Measurements from ENCODE around the gene CAST.

CAST gene

GRCh38 chr5:96721351-96721977, 59.3 kb downstream of the CAST start:
- DNase-seq (ENCODE audit: low read depth in 2 of 2), result peak; percentile 58 to 63
- TF ChIP-seq CTCF (IDR thresholded peaks at IDR 0.05; ENCODE audit: low read depth, low read length), result no peak
- H3K4me3 ChIP-seq (replicated peaks in 1 of 2; ENCODE audit: low read depth in 2 of 2, low read length in 2 of 2), result no peak overlapping the region

- TF ChIP-seq CTCF (IDR thresholded peaks at IDR 0.05; ENCODE audit: low read depth, low read length), result no peak
Measured at GRCh38 chr5:96725257-96725656, 63.1 kb downstream of the CAST start.

DNA sequence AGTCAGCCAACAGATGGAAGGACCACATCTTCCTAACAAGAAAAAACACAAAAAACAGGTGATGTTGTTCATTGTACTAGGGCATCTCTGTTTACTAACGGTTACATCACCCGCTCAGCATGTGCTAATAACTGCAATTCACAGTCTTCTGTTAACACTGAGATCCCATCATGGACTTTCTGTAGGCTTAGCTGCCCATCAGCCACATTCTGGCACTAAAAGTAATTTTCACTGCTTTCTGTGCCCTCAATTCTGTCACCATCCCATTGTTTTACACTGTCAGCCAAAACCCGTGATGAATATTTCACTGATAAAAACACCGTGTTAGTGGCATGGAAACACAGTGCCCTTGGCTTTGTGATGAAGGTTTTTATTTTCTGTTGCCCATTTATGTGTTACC, 64.6 kb downstream of the CAST start:
- TF ChIP-seq CTCF (IDR thresholded peaks at IDR 0.05; ENCODE audit: low read depth, low read length), result no peak
- no peak for DNase-seq (ENCODE audit: low read depth in 2 of 2)
- no peak overlapping the region for H3K4me3 ChIP-seq (replicated peaks in 1 of 2; ENCODE audit: low read depth in 2 of 2, low read length in 2 of 2)

More at GRCh38 chr5:96725257-96725656, 63.1 kb downstream of the CAST start:
- no peak for DNase-seq (ENCODE audit: low read depth in 2 of 2)
- no peak overlapping the region for H3K4me3 ChIP-seq (replicated peaks in 1 of 2; ENCODE audit: low read depth in 2 of 2, low read length in 2 of 2)

DNA sequence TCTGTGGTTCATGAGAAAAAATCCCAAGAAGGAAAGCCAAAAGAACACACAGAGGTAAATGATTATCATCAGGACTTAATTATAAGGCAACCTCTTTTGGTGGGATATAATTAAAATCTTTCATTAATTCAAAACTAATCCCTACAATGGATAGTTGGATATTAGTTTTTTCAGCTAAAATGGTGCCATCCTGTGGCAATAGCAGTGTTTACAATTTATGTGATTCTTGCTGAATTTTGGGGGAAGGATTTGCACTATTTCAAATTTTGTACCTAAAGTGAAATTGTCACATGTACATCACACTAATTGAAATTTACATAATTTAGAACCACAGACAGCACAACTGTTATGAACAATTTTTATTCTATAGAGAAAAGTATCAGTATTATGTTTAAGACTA, 67.0 kb downstream of the CAST start:
- peak in 1 of 2 donors; percentile 29 for DNase-seq (ENCODE audit: low read depth in 2 of 2)
- peak; percentile 5 for TF ChIP-seq CTCF (IDR thresholded peaks at IDR 0.05; ENCODE audit: low read depth, low read length)

GRCh38 chr5:96730586-96730985, 68.4 kb downstream of the CAST start:
- H3K4me3 ChIP-seq (replicated peaks in 1 of 2; ENCODE audit: low read depth in 2 of 2, low read length in 2 of 2), result no peak overlapping the region
- TF ChIP-seq CTCF (IDR thresholded peaks at IDR 0.05; ENCODE audit: low read depth, low read length), result no peak
- DNase-seq (ENCODE audit: low read depth in 2 of 2), result no peak

More for the DNA sequence above, 67.0 kb downstream of the CAST start:
- H3K4me3 ChIP-seq (replicated peaks in 1 of 2; ENCODE audit: low read depth in 2 of 2, low read length in 2 of 2), result no peak overlapping the region

- no peak overlapping the region for H3K4me3 ChIP-seq (replicated peaks in 1 of 2; ENCODE audit: low read depth in 2 of 2, low read length in 2 of 2)
- peak in 1 of 2 donors; percentile 23 for DNase-seq (ENCODE audit: low read depth in 2 of 2)
- no peak for TF ChIP-seq CTCF (IDR thresholded peaks at IDR 0.05; ENCODE audit: low read depth, low read length)
Measured at GRCh38 chr5:96733771-96734500, 71.8 kb downstream of the CAST start.
